ENCODE data around the gene RHBDL1.

Gene RHBDL1

GRCh38 chr16:637081-638018, 38.1 kb upstream of the RHBDL1 start:
- DNase-seq, result no peak

- DNase-seq, result no peak
These were observed 37.4 kb upstream of the RHBDL1 start for GRCh38 chr16:638034-638543.

GRCh38 chr16:638836-639235, 36.6 kb upstream of the RHBDL1 start:
- DNase-seq, result no peak

GRCh38 chr16:640614-641013, 34.9 kb upstream of the RHBDL1 start:
- no peak for DNase-seq

- DNase-seq, result no peak
These were observed 33.9 kb upstream of the RHBDL1 start, which contains the start of gene MCRIP2 for GRCh38 chr16:641326-642188. TSS of gene MCRIP2 (plus strand) at chr16:641828. CDS start at chr16:641992, 164 bp downstream.

- no peak for DNase-seq
These were observed 33.1 kb upstream of the RHBDL1 start for GRCh38 chr16:642189-643049.

GRCh38 chr16:643050-643368, 32.5 kb upstream of the RHBDL1 start:
- no peak for DNase-seq

- no peak for DNase-seq
These were observed 30.9 kb upstream of the RHBDL1 start for GRCh38 chr16:644556-644955.

- DNase-seq, result no peak
These were observed 29.4 kb upstream of the RHBDL1 start for GRCh38 chr16:645852-646678.

GRCh38 chr16:646679-647172, 28.7 kb upstream of the RHBDL1 start:
- DNase-seq, result no peak

- no peak for DNase-seq
These were observed 28.1 kb upstream of the RHBDL1 start for GRCh38 chr16:647173-647902.

- DNase-seq, result no peak
These were observed 27.2 kb upstream of the RHBDL1 start for GRCh38 chr16:648071-648780.

GRCh38 chr16:648781-649589, 26.5 kb upstream of the RHBDL1 start, which contains the start of gene WDR90:
TSS of gene WDR90 (plus strand) at chr16:649365. CDS start at chr16:649417, 52 bp downstream.
- peak; percentile 39 for DNase-seq

- DNase-seq, result no peak
These were observed 25.8 kb upstream of the RHBDL1 start for GRCh38 chr16:649631-650030.

- no peak for DNase-seq
These were observed 23.6 kb upstream of the RHBDL1 start for GRCh38 chr16:651844-652243.

GRCh38 chr16:652454-653305, 22.8 kb upstream of the RHBDL1 start:
- no peak for DNase-seq

- no peak for DNase-seq
These were observed 21.4 kb upstream of the RHBDL1 start for GRCh38 chr16:654034-654433.

- DNase-seq, result no peak
These were observed 18.0 kb upstream of the RHBDL1 start for GRCh38 chr16:657487-657886.

All from NCI-H2081 treated with DMSO at 0.1 percent for 48 hours (cell line).